ENCODE results near the gene CFB.
"Not testable (repeated sequence)": the region's sequence is repeated elsewhere in the genome, so short reads cannot be mapped to it uniquely, and the experiment has no call there.

Gene CFB

GRCh38 chr6:31900917-31901414 is 44.9 kb upstream of the CFB start:
- Histone ChIP-seq H3K9ac (ENCODE audit: insufficient read length) (no peak overlapping the region), H3K36me3 (ENCODE audit: insufficient read depth, low read length) (peaks cover 4% of the 10 kb centered on the region), H3K4me3 (peak overlapping the region; percentile 79), H3K9me3 (ENCODE audit: low read depth, low read length) (no peaks in the 10 kb centered on the region), H3K27ac (peak overlapping the region; percentile 89; the same call in 1 of the 2 replicates)
- TF ChIP-seq FOXP2 (optimal IDR thresholded peaks at IDR 0.05; ENCODE audit: control extremely low read depth, extremely low read length, insufficient read depth): no peak
- TF ChIP-seq EZH2 (IDR thresholded peaks at IDR 0.05): no peak
- TF ChIP-seq POLR2AphosphoS5 (IDR thresholded peaks at IDR 0.05; ENCODE audit: borderline replicate concordance, low read depth, low read length): peak; percentile 42; the same call in 1 of the 2 replicates
- DNase-seq (ENCODE audit: low read depth, low spot score): no peak

GRCh38 chr6:31901415-31901952 is 44.4 kb upstream of the CFB start:
- H3K27ac ChIP-seq: peak overlapping the region; percentile 89
- peak overlapping the region; percentile 81 for H3K9ac ChIP-seq (ENCODE audit: insufficient read length)
- H3K4me3 ChIP-seq: peak overlapping the region; percentile 79
- no peaks in the 10 kb centered on the region; the same call in 1 of the 2 replicates for H3K36me3 ChIP-seq (ENCODE audit: insufficient read depth, low read length)
- no peak for DNase-seq (ENCODE audit: low read depth, low spot score)
- H3K9me3 ChIP-seq (ENCODE audit: low read depth, low read length): no peaks in the 10 kb centered on the region
- TF ChIP-seq FOXP2 (optimal IDR thresholded peaks at IDR 0.05; ENCODE audit: control extremely low read depth, extremely low read length, insufficient read depth): no peak
- TF ChIP-seq POLR2AphosphoS5 (IDR thresholded peaks at IDR 0.05; ENCODE audit: borderline replicate concordance, low read depth, low read length): peak; percentile 43; the same call in 1 of the 2 replicates

GRCh38 chr6:31901953-31902643 is 43.8 kb upstream of the CFB start, which contains the start of gene ZBTB12:
Gene ZBTB12, minus strand, starts transcription at chr6:31902086. Its CDS starts 781 bp downstream, at chr6:31901305.
- TF ChIP-seq FOXP2 (optimal IDR thresholded peaks at IDR 0.05; ENCODE audit: control extremely low read depth, extremely low read length, insufficient read depth): no peak
- TF ChIP-seq POLR2AphosphoS5 (IDR thresholded peaks at IDR 0.05; ENCODE audit: borderline replicate concordance, low read depth, low read length): peak; percentile 66; the same call in 1 of the 2 replicates
- H3K9ac ChIP-seq (ENCODE audit: insufficient read length): peak within 1 kb of the TSS; percentile 81
- H3K36me3 ChIP-seq (ENCODE audit: insufficient read depth, low read length): no peaks in the 10 kb centered on the region
- H3K27ac ChIP-seq: peak within 1 kb of the TSS; percentile 89
- peak within 1 kb of the TSS; percentile 79 for H3K4me3 ChIP-seq
- peak; percentile 62 for DNase-seq (ENCODE audit: low read depth, low spot score)
- H3K9me3 ChIP-seq (ENCODE audit: low read depth, low read length): no peaks in the 10 kb centered on the region

- no peak for DNase-seq (ENCODE audit: low read depth, low spot score)
- no peaks in the 10 kb centered on the region for H3K36me3 ChIP-seq (ENCODE audit: insufficient read depth, low read length)
- H3K27ac ChIP-seq: no peak overlapping the region
- H3K9me3 ChIP-seq (ENCODE audit: low read depth, low read length): no peaks in the 10 kb centered on the region
- no peak overlapping the region for H3K9ac ChIP-seq (ENCODE audit: insufficient read length)
- no peak overlapping the region for H3K4me3 ChIP-seq
- TF ChIP-seq FOXP2 (optimal IDR thresholded peaks at IDR 0.05; ENCODE audit: control extremely low read depth, extremely low read length, insufficient read depth) (no peak), POLR2AphosphoS5 (IDR thresholded peaks at IDR 0.05; ENCODE audit: borderline replicate concordance, low read depth, low read length) (no peak), EZH2 (IDR thresholded peaks at IDR 0.05) (no peak)
These were observed 41.9 kb upstream of the CFB start for GRCh38 chr6:31903957-31904356.

- H3K27ac ChIP-seq: no peak overlapping the region
- no peak for TF ChIP-seq FOXP2 (optimal IDR thresholded peaks at IDR 0.05; ENCODE audit: control extremely low read depth, extremely low read length, insufficient read depth)
- no peak for TF ChIP-seq EZH2 (IDR thresholded peaks at IDR 0.05)
- TF ChIP-seq POLR2AphosphoS5 (IDR thresholded peaks at IDR 0.05; ENCODE audit: borderline replicate concordance, low read depth, low read length): no peak
- H3K9ac ChIP-seq (ENCODE audit: insufficient read length): no peak overlapping the region
- no peak for DNase-seq (ENCODE audit: low read depth, low spot score)
- no peaks in the 10 kb centered on the region for H3K36me3 ChIP-seq (ENCODE audit: insufficient read depth, low read length)
- no peak overlapping the region for H3K4me3 ChIP-seq
- H3K9me3 ChIP-seq (ENCODE audit: low read depth, low read length): no peaks in the 10 kb centered on the region
These were observed 40.9 kb upstream of the CFB start for GRCh38 chr6:31905041-31905440.

- no peak overlapping the region for H3K4me3 ChIP-seq
- H3K9ac ChIP-seq (ENCODE audit: insufficient read length): no peak overlapping the region
- no peak for TF ChIP-seq FOXP2 (optimal IDR thresholded peaks at IDR 0.05; ENCODE audit: control extremely low read depth, extremely low read length, insufficient read depth)
- TF ChIP-seq EZH2 (IDR thresholded peaks at IDR 0.05): no peak
- TF ChIP-seq POLR2AphosphoS5 (IDR thresholded peaks at IDR 0.05; ENCODE audit: borderline replicate concordance, low read depth, low read length): no peak
These were observed 39.8 kb upstream of the CFB start for GRCh38 chr6:31906122-31906521.

GRCh38 chr6:31906727-31907126 is 39.2 kb upstream of the CFB start:
- not testable (repeated sequence) for H3K36me3 ChIP-seq (ENCODE audit: insufficient read depth, low read length); H3K9me3 ChIP-seq (ENCODE audit: low read depth, low read length); DNase-seq (ENCODE audit: low read depth, low spot score); H3K4me3 ChIP-seq; H3K9ac ChIP-seq (ENCODE audit: insufficient read length); H3K27ac ChIP-seq

More at GRCh38 chr6:31906122-31906521, 39.8 kb upstream of the CFB start:
- Histone ChIP-seq H3K36me3 (ENCODE audit: insufficient read depth, low read length) (no peaks in the 10 kb centered on the region), H3K27ac (no peak overlapping the region), H3K9me3 (ENCODE audit: low read depth, low read length) (no peaks in the 10 kb centered on the region)
- no peak for DNase-seq (ENCODE audit: low read depth, low spot score)

- H3K9ac ChIP-seq (ENCODE audit: insufficient read length): no peak overlapping the region
- H3K9me3 ChIP-seq (ENCODE audit: low read depth, low read length): no peaks in the 10 kb centered on the region
- TF ChIP-seq POLR2AphosphoS5 (IDR thresholded peaks at IDR 0.05; ENCODE audit: borderline replicate concordance, low read depth, low read length) (no peak), EZH2 (IDR thresholded peaks at IDR 0.05) (no peak), FOXP2 (optimal IDR thresholded peaks at IDR 0.05; ENCODE audit: control extremely low read depth, extremely low read length, insufficient read depth) (no peak)
- DNase-seq (ENCODE audit: low read depth, low spot score): no peak
- 0 out of 2 replicates have a peak overlapping the region, but pooled peaks have one; percentile 3 for H3K27ac ChIP-seq
- no peaks in the 10 kb centered on the region for H3K36me3 ChIP-seq (ENCODE audit: insufficient read depth, low read length)
- no peak overlapping the region for H3K4me3 ChIP-seq
These were observed 38.6 kb upstream of the CFB start for GRCh38 chr6:31907158-31907813.

GRCh38 chr6:31908255-31908654 is 37.6 kb upstream of the CFB start:
- not testable (repeated sequence) for DNase-seq (ENCODE audit: low read depth, low spot score); H3K36me3 ChIP-seq (ENCODE audit: insufficient read depth, low read length); H3K4me3 ChIP-seq; H3K27ac ChIP-seq; H3K9ac ChIP-seq (ENCODE audit: insufficient read length); H3K9me3 ChIP-seq (ENCODE audit: low read depth, low read length)

Measured in SK-N-MC (cell line).